A549 treated with GW870086 at 1 μM for 4 hours (cell line): ENCODE measurements around the gene RPL10L. TPM values are rescaled to one million over a fixed set of nuclear protein-coding genes. Genes with fewer than 3 reads are reported as not detected.

ENCODE experiments used
- total RNA-seq: library from RNA; stranded (reverse); fragments of 200-300 nt; extraction: Qiagen RNA extraction; gene quantifications from 5 replicates; pipeline ENCODE4 v1.2.3, GENCODE V29; 2022; ENCODE audit warnings: low read depth

Gene RPL10L
- total RNA-seq = not detected in 5 replicates

DNA sequence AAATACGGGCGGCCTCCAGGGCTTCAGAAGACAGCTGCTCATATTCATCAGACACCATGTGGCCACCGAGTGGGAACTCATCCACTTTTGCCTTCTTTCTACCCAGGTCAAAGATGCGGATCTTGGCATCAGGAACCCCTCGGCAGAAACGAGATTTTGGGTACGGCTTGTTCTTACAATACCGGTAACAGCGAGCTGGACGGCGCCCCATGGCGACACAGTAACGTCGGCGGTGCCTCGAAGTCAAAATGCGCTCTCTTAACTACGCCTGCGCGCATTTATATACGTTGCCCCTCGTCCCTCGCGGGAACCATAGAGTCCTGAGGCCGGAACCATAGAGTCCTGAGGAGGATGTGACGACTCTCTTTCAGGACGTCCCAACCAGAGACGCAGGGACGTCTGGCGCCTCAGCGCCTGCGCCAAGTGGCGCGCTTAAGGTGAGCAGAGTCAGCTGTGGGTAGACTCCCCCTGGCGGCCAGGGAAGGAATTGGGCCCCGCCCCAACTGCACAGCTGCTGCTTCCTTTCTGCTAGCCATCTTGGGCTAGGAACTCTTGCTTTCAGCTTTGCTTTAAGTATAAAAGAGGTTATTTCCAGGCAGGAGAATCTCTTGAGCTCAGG, at the start of gene RPL10L:
RPL10L (minus strand) TSS at position 256 of the 619 bp plus-strand sequence; CDS start at position 211, 45 bp downstream.

